Keratinocyte (primary cell): Measurements from ENCODE around the gene PIANP. TPM values are rescaled to one million over a fixed set of nuclear protein-coding genes. Genes with fewer than 3 reads are reported as not detected.

Source experiments
- DNase-seq: peaks from one replicate; pipeline ENCODE4 v3.0.0-alpha.2; 2011; ENCODE audit warnings: low read depth, missing footprints, low spot score
- FAIRE-seq: peaks from 2 replicates; lab custom pipeline; 2011; peaks lifted over from hg19 to GRCh38; lab: Jason Lieb, UNC
- H2AFZ ChIP-seq: 2 replicates; pipeline ENCODE4 v1.6.0; 2012; ENCODE audit warnings: low read length, control low read depth, inconsistent platforms; ENCODE audit not compliant: control insufficient read depth
- H3K27ac ChIP-seq: 2 replicates; pipeline ENCODE4 v1.5.1; 2011; ENCODE audit warnings: low read length; ENCODE audit not compliant: control insufficient read depth, insufficient read depth
- H3K27me3 ChIP-seq: 3 replicates; pipeline ENCODE4 v1.6.0; 2011; ENCODE audit warnings: low read length; ENCODE audit not compliant: control insufficient read depth, insufficient read depth; ENCODE audit errors: extremely low read depth
- H3K36me3 ChIP-seq, 2 experiments: 2 replicates in 1 of 2; 3 replicates in 1 of 2; pipeline ENCODE4 v1.5.1; 2011; ENCODE audit warnings: low read length in 2 of 2, mild to moderate bottlenecking in 1 of 2; ENCODE audit not compliant: control insufficient read depth in 2 of 2, insufficient read depth in 2 of 2; ENCODE audit errors: extremely low read depth in 1 of 2
- H3K4me1 ChIP-seq: 3 replicates; pipeline ENCODE4 v1.5.1; 2011; ENCODE audit warnings: low read length; ENCODE audit not compliant: control insufficient read depth, insufficient read depth; ENCODE audit errors: extremely low read depth
- H3K4me2 ChIP-seq: 3 replicates; pipeline ENCODE4 v1.6.0; 2011; ENCODE audit warnings: low read depth, low read length; ENCODE audit not compliant: control insufficient read depth, insufficient read depth; ENCODE audit errors: extremely low read depth
- H3K4me3 ChIP-seq, 3 experiments: fragments of 200-600 bp in 1 of 3; sonication (generic) in 1 of 3; 2 replicates in 2 of 3; 3 replicates in 1 of 3; pipeline ENCODE4 v1.5.1; 2011 to 2016; ENCODE audit warnings: low read length in 3 of 3, mild to moderate bottlenecking in 3 of 3, control low read depth in 2 of 3, inconsistent platforms in 1 of 3, low read depth in 1 of 3, mixed read lengths in 1 of 3, mixed run types in 1 of 3, moderate library complexity in 1 of 3; ENCODE audit not compliant: control insufficient read depth in 2 of 3, insufficient read depth in 2 of 3; ENCODE audit errors: extremely low read depth in 1 of 3
- H3K79me2 ChIP-seq: 2 replicates; pipeline ENCODE4 v1.6.0; 2012; ENCODE audit warnings: low read length; ENCODE audit not compliant: control insufficient read depth, insufficient read depth
- H3K9ac ChIP-seq: 3 replicates; pipeline ENCODE4 v1.6.0; 2011; ENCODE audit warnings: low read length; ENCODE audit not compliant: control insufficient read depth, insufficient read depth; ENCODE audit errors: extremely low read depth
- H3K9me1 ChIP-seq: 3 replicates; pipeline ENCODE4 v1.6.0; 2011; ENCODE audit warnings: low read length; ENCODE audit not compliant: control insufficient read depth, insufficient read depth; ENCODE audit errors: extremely low read depth
- H3K9me3 ChIP-seq: 2 replicates; pipeline ENCODE4 v1.5.1; 2012; ENCODE audit warnings: low read depth, low read length; ENCODE audit not compliant: control insufficient read depth
- H4K20me1 ChIP-seq: 3 replicates; pipeline ENCODE4 v1.6.0; 2011; ENCODE audit warnings: low read length; ENCODE audit not compliant: control insufficient read depth, insufficient read depth; ENCODE audit errors: extremely low read depth
- EZH2 ChIP-seq: IDR thresholded peaks from one replicate; pipeline ENCODE4 v1.6.1; 2012; ENCODE audit warnings: inconsistent platforms, mild to moderate bottlenecking, low read length, moderate library complexity
- dilution Hi-C: fragments of 300-500 bp; cut with MboI; formaldehyde crosslinking; loops from one replicate; pipeline ENCODE4 v1.7.0; 2020; ENCODE audit warnings: low sequenced_read_pairs; ENCODE audit not compliant: extremely low pct_ligation_motif_present
- polyA plus RNA-seq, 5 experiments: library from polyadenylated mRNA; depleted of rRNA in 3 of 5; stranded (reverse) in 3 of 5; stranded (forward) in 1 of 5; unstranded in 1 of 5; fragments of >200 nt; gene quantifications; 1 replicate in 1 of 5; 2 replicates in 3 of 5; 3 replicates in 1 of 5; pipeline versions ENCODE4 v1.2.1 to v1.2.3, GENCODE V29; 2011 to 2012; ENCODE audit warnings: missing spikeins in 2 of 5, low read depth in 1 of 5, low replicate concordance in 1 of 5
- TF ChIP-seq, protein P1 (sequence below), 3 experiments: IDR thresholded peaks in 1 of 3; conservative IDR thresholded peaks in 1 of 3; optimal IDR thresholded peaks in 1 of 3; 2 replicates in 2 of 3; 3 replicates in 1 of 3; pipeline versions ENCODE3 to v1.5.1; 2011; ENCODE audit warnings: low read length in 3 of 3, mild to moderate bottlenecking in 3 of 3, moderate library complexity in 2 of 3, control low read depth in 1 of 3, inconsistent platforms in 1 of 3; ENCODE audit not compliant: insufficient read depth in 2 of 3; ENCODE audit errors: extremely low read depth in 1 of 3

The PIANP gene
- polyA plus RNA-seq, 1 donor (not counting 4 experiments of a cell fraction or from before 2014, with no cell fraction given), result not detected

DNA sequence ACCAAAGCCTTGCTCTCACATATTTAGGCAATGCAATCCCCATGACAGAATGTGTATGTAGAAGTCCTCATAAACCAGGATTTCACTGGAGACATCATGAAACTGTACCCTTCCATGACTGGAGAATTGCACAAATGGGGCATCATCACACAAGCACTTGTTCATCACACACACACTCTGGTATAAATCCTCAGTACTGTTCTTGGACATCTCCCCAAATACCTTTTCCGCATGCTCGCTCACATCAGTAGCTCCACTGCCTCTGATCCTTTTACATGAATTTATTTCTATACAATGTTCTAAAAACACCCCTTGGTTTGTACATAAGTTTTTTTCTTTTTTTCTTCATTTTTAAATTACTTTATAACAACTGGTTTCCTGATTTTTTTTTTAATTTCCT, 34.4 kb downstream of the PIANP start:
- no peak for FAIRE-seq
- DNase-seq, result no peak
- H3K36me3 ChIP-seq, result peaks cover 22 to 28% of the 10 kb centered on the region in 2 experiments

DNA sequence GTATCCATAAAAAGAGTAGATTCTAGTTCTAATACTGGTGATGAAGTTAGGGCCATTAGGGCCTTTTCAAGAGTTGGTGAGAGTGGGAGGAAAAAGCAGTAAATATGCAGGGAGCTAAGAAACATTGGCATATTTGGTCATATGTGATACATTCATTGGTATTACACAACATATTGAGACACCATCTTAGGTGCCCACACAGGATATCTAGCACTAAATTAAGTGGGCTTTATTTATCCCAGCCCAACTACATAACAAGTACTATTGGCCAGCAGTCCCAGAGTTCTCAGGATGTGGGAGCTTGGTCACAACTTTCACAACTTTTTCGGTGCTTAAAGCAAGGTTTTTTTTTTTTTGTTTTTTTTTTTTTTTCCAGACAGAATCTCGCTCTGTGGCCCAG, 35.7 kb downstream of the PIANP start:
- Histone ChIP-seq H3K4me2 (no peak overlapping the region), H3K27me3 (no peaks in the 10 kb centered on the region), H3K4me1 (peaks cover 10% of the 10 kb centered on the region), H3K9me3 (no peaks in the 10 kb centered on the region), H3K9me1 (no peaks in the 10 kb centered on the region), H3K27ac (no peak overlapping the region), H3K9ac (no peak overlapping the region), H3K36me3 (peaks cover 12 to 17% of the 10 kb centered on the region in 2 experiments), H4K20me1 (no peaks in the 10 kb centered on the region), H2AFZ (no peak overlapping the region), H3K79me2 (peaks cover 9% of the 10 kb centered on the region), H3K4me3 (no peak overlapping the region)
- TF ChIP-seq, protein P1, sequence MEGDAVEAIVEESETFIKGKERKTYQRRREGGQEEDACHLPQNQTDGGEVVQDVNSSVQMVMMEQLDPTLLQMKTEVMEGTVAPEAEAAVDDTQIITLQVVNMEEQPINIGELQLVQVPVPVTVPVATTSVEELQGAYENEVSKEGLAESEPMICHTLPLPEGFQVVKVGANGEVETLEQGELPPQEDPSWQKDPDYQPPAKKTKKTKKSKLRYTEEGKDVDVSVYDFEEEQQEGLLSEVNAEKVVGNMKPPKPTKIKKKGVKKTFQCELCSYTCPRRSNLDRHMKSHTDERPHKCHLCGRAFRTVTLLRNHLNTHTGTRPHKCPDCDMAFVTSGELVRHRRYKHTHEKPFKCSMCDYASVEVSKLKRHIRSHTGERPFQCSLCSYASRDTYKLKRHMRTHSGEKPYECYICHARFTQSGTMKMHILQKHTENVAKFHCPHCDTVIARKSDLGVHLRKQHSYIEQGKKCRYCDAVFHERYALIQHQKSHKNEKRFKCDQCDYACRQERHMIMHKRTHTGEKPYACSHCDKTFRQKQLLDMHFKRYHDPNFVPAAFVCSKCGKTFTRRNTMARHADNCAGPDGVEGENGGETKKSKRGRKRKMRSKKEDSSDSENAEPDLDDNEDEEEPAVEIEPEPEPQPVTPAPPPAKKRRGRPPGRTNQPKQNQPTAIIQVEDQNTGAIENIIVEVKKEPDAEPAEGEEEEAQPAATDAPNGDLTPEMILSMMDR (optimal IDR thresholded peaks at IDR 0.05 in 1 of 3, IDR thresholded peaks at IDR 0.05 in 1 of 3, conservative IDR thresholded peaks at IDR 0.05 in 1 of 3; ENCODE audit: extremely low read depth in 1 of 3, insufficient read depth in 2 of 3, low read length in 3 of 3), result no peak
- TF ChIP-seq EZH2, result no peak
- DNase-seq (no peak), FAIRE-seq (no peak)
- dilution Hi-C loops, result no loop called here

More for the DNA sequence above, 34.4 kb downstream of the PIANP start:
- Histone ChIP-seq H3K27me3 (no peaks in the 10 kb centered on the region), H3K4me3 (no peak overlapping the region), H3K27ac (no peak overlapping the region), H2AFZ (no peak overlapping the region), H3K79me2 (peaks cover 9% of the 10 kb centered on the region), H3K9me3 (no peaks in the 10 kb centered on the region), H3K9ac (no peak overlapping the region), H3K9me1 (no peaks in the 10 kb centered on the region), H3K4me2 (no peak overlapping the region), H3K4me1 (peaks cover 10% of the 10 kb centered on the region), H4K20me1 (no peaks in the 10 kb centered on the region)
- dilution Hi-C loops, result no loop called here
- TF ChIP-seq, protein P1 (optimal IDR thresholded peaks at IDR 0.05 in 1 of 3, IDR thresholded peaks at IDR 0.05 in 1 of 3, conservative IDR thresholded peaks at IDR 0.05 in 1 of 3; ENCODE audit: extremely low read depth in 1 of 3, insufficient read depth in 2 of 3, low read length in 3 of 3), result no peak
- TF ChIP-seq EZH2, result no peak
